GM23338 (cell line): ENCODE measurements around the gene PIK3C2G. TPM values are rescaled to one million over a fixed set of nuclear protein-coding genes. Genes with fewer than 3 reads are reported as not detected.

Experiments
- ATAC-seq: fragments of 200-7000 bp; cut with Tn5 transposase; 3 replicates; pipeline ENCODE4 v1.9.1; 2020
- DNase-seq: peaks from one replicate; pipeline ENCODE4 v3.0.0-alpha.2; 2015; ENCODE audit warnings: low spot score
- H2AFZ ChIP-seq: fragments of 200-600 bp; sonication (generic); 2 replicates; pipeline ENCODE4 v1.8.0; 2016; ENCODE audit warnings: antibody characterized with exemption, mild to moderate bottlenecking, moderate library complexity
- H3F3A ChIP-seq: fragments of 200-600 bp; sonication (generic); replicated peaks from 2 replicates; pipeline ENCODE4 v1.8.0; 2017; ENCODE audit warnings: antibody characterized with exemption, mixed run types, low read depth
- H3K27ac ChIP-seq: fragments of 200-600 bp; sonication (generic); 2 replicates; pipeline ENCODE4 v1.6.1; 2016; ENCODE audit warnings: low read depth
- H3K27me3 ChIP-seq: fragments of 200-600 bp; sonication (generic); 2 replicates; pipeline ENCODE4 v1.8.0; 2016; ENCODE audit warnings: mild to moderate bottlenecking, mixed run types, moderate library complexity; ENCODE audit not compliant: insufficient read depth
- H3K36me3 ChIP-seq: fragments of 200-600 bp; sonication (generic); 2 replicates; pipeline ENCODE4 v1.8.0; 2016; ENCODE audit warnings: mild to moderate bottlenecking; ENCODE audit not compliant: insufficient read depth
- H3K4me1 ChIP-seq: fragments of 200-600 bp; sonication (generic); 2 replicates; pipeline ENCODE4 v1.8.0; 2016; ENCODE audit warnings: mild to moderate bottlenecking, moderate library complexity; ENCODE audit not compliant: insufficient read depth
- H3K4me2 ChIP-seq: fragments of 200-600 bp; sonication (generic); 2 replicates; pipeline ENCODE4 v1.7.1; 2017; ENCODE audit warnings: mixed run types
- H3K4me3 ChIP-seq: fragments of 200-600 bp; sonication (generic); 2 replicates; pipeline ENCODE4 v1.6.1; 2016; ENCODE audit warnings: mixed run types
- H3K79me2 ChIP-seq: fragments of 200-600 bp; sonication (generic); replicated peaks from 2 replicates; pipeline ENCODE4 v1.8.0; 2017; ENCODE audit warnings: mild to moderate bottlenecking; ENCODE audit not compliant: insufficient read depth
- H3K9me2 ChIP-seq: fragments of 200-600 bp; sonication (generic); 2 replicates; pipeline ENCODE4 v1.8.0; 2017; ENCODE audit not compliant: insufficient read depth
- H4K20me1 ChIP-seq: fragments of 200-600 bp; sonication (generic); replicated peaks from 2 replicates; pipeline ENCODE4 v1.8.0; 2017; ENCODE audit warnings: mild to moderate bottlenecking; ENCODE audit not compliant: insufficient read depth
- H3K27ac Mint-ChIP-seq: 2 replicates; pipeline ENCODE4 v1.8.0; 2020; ENCODE audit warnings: inconsistent platforms, mild to moderate bottlenecking, moderate library complexity, mixed read lengths
- H3K27me3 Mint-ChIP-seq: 3 replicates; pipeline ENCODE4 v1.8.0; 2022; ENCODE audit warnings: low read depth, mild to moderate bottlenecking, moderate library complexity, mixed read lengths, inconsistent platforms; ENCODE audit not compliant: insufficient read depth, poor library complexity
- H3K36me3 Mint-ChIP-seq: 3 replicates; pipeline ENCODE4 v1.8.0; 2021; ENCODE audit warnings: low read depth, mild to moderate bottlenecking, inconsistent platforms, moderate library complexity, mixed read lengths
- H3K4me1 Mint-ChIP-seq: 3 replicates; pipeline ENCODE4 v1.8.0; 2020; ENCODE audit warnings: mild to moderate bottlenecking, inconsistent platforms, mixed read lengths
- H3K4me3 Mint-ChIP-seq: 3 replicates; pipeline ENCODE4 v1.8.0; 2021; ENCODE audit warnings: moderate library complexity, mild to moderate bottlenecking, inconsistent platforms, mixed read lengths
- H3K9me3 Mint-ChIP-seq: 3 replicates; pipeline ENCODE4 v1.8.0; 2020; ENCODE audit warnings: moderate library complexity, mild to moderate bottlenecking, inconsistent platforms, mixed read lengths
- CREB1 ChIP-seq: fragments of 250-450 bp; sonication (Bioruptor Pico); IDR thresholded peaks from 2 replicates; pipeline ENCODE4 v1.5.0; 2020; ENCODE audit warnings: low read depth, mild to moderate bottlenecking, moderate library complexity
- EZH2 ChIP-seq: fragments of 200-600 bp; sonication (generic); IDR thresholded peaks from one replicate; pipeline ENCODE4 v1.8.0; 2017; ENCODE audit warnings: antibody characterized with exemption, mild to moderate bottlenecking, low read depth; ENCODE audit not compliant: unreplicated experiment
- EZH2phosphoT487 ChIP-seq: fragments of 200-600 bp; sonication (generic); IDR thresholded peaks from one replicate; pipeline ENCODE4 v1.8.1; 2018; ENCODE audit warnings: antibody characterized with exemption; ENCODE audit not compliant: unreplicated experiment
- JUNB ChIP-seq: IDR thresholded peaks from one replicate; pipeline ENCODE4 v1.6.1; 2016; ENCODE audit warnings: antibody characterized with exemption; ENCODE audit not compliant: unreplicated experiment
- NANOG ChIP-seq: IDR thresholded peaks from 2 replicates; pipeline ENCODE4 v1.6.1; 2016; ENCODE audit warnings: antibody characterized with exemption, borderline replicate concordance
- POLR2AphosphoS5 ChIP-seq: IDR thresholded peaks from 2 replicates; pipeline ENCODE4 v1.6.1; 2016; ENCODE audit warnings: antibody characterized with exemption, low read depth
- REST ChIP-seq: IDR thresholded peaks from one replicate; pipeline ENCODE4 v1.6.1; 2018; ENCODE audit warnings: antibody characterized with exemption; ENCODE audit not compliant: unreplicated experiment
- STAT1 ChIP-seq: IDR thresholded peaks from one replicate; pipeline ENCODE4 v1.6.1; 2016; ENCODE audit warnings: antibody characterized with exemption; ENCODE audit not compliant: unreplicated experiment
- ZNF114 ChIP-seq: fragments of 250-450 bp; sonication (Bioruptor Pico); IDR thresholded peaks from 2 replicates; pipeline ENCODE4 v1.5.0; 2020; ENCODE audit warnings: mild to moderate bottlenecking, moderate library complexity
- ZNF462 ChIP-seq: fragments of 250-450 bp; sonication (Bioruptor Pico); IDR thresholded peaks from 2 replicates; pipeline ENCODE4 v1.5.0; 2020; ENCODE audit warnings: mild to moderate bottlenecking, moderate library complexity
- polyA plus RNA-seq: library from polyadenylated mRNA; unstranded; fragments of >200 nt; fragmentation: Nextera tagmentation; extraction: Ambion mirVana; gene quantifications from 2 replicates; pipeline ENCODE4 v1.2.1, GENCODE V29; 2016
- total RNA-seq: library from RNA; depleted of rRNA; stranded (reverse); fragments of >200 nt; shearing (Covaris generic); gene quantifications from 2 replicates; pipeline ENCODE4 v1.2.3, GENCODE V29; 2014
- TF ChIP-seq, protein P1 (sequence below), 2 experiments: fragments of 200-600 bp in 1 of 2; sonication (generic) in 1 of 2; conservative IDR thresholded peaks; 2 replicates each; pipeline versions ENCODE4 v1.5.1 to v1.6.1; 2016 to 2017; ENCODE audit warnings: antibody characterized with exemption in 2 of 2, low read depth in 2 of 2, mild to moderate bottlenecking in 2 of 2, moderate library complexity in 1 of 2

PIK3C2G gene
- total and polyA plus RNA-seq, 2 experiments from 2014 or later, result not detected

DNA sequence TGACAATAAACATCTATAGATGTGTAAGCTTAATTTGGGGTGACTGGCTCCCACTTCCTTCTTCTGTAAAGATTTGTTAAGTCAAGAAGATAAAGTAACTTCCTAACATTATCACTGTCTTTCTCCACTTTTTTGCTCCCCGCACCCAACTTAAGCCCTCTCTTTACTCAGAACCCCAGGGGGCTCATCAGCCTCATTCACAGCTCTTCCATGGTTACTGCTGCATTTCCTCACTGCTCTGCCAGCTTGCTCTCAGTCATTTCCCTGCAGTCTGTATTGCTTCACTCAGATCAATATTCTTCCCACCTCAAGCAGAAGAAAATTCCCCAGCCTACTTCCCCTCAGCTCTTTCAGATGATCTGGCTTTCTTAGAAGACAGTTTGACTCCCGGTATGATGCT lies 102.0 kb downstream of the PIK3C2G start:
- Histone ChIP-seq H3K79me2 (no peaks in the 10 kb centered on the region), H3K4me2 (no peak overlapping the region), H3K4me3 (no peak overlapping the region), H3K4me1 (no peaks in the 10 kb centered on the region), H2AFZ (peak overlapping the region; percentile 84; the same call in 1 of the 2 replicates), H3K9me2 (peaks cover 6% of the 10 kb centered on the region), H3K36me3 (peaks cover 3% of the 10 kb centered on the region), H3K27me3 (no peaks in the 10 kb centered on the region), H3K27ac (no peak overlapping the region), H3F3A (no peaks in the 10 kb centered on the region), H4K20me1 (no peaks in the 10 kb centered on the region)
- TF ChIP-seq STAT1 (no peak), JUNB (no peak), ZNF114 (CRISPR knock-in tag) (no peak), ZNF462 (CRISPR knock-in tag) (no peak), CREB1 (no peak)
- H3K9me3 Mint-ChIP-seq, result peaks cover 28% of the 10 kb centered on the region
- ATAC-seq (peak; percentile 64), DNase-seq (peak; percentile 19)
- peaks cover 4% of the 10 kb centered on the region for H3K27me3 Mint-ChIP-seq
- H3K36me3 Mint-ChIP-seq, result peaks cover 24% of the 10 kb centered on the region
- H3K4me3 Mint-ChIP-seq, result no peak overlapping the region
- H3K4me1 Mint-ChIP-seq, result peaks cover 10% of the 10 kb centered on the region
- H3K27ac Mint-ChIP-seq, result no peak overlapping the region

GRCh38 chr12:18368594-18368993 lies 107.3 kb downstream of the PIK3C2G start:
- H3K4me3 Mint-ChIP-seq, result no peak overlapping the region
- DNase-seq, result no peak
- Histone ChIP-seq H3K4me3 (no peak overlapping the region), H3K36me3 (no peaks in the 10 kb centered on the region), H3K4me2 (no peak overlapping the region), H2AFZ (no peak overlapping the region), H3K9me2 (no peaks in the 10 kb centered on the region; the same call in 1 of the 2 replicates), H3K4me1 (no peaks in the 10 kb centered on the region), H3K79me2 (no peaks in the 10 kb centered on the region), H3K27me3 (no peaks in the 10 kb centered on the region), H4K20me1 (no peaks in the 10 kb centered on the region), H3K27ac (no peak overlapping the region), H3F3A (no peaks in the 10 kb centered on the region)
- H3K4me1 Mint-ChIP-seq, result peaks cover 6% of the 10 kb centered on the region
- H3K9me3 Mint-ChIP-seq, result peaks cover 4% of the 10 kb centered on the region
- H3K27me3 Mint-ChIP-seq, result no peaks in the 10 kb centered on the region
- H3K36me3 Mint-ChIP-seq, result peaks cover under 1% of the 10 kb centered on the region; the same call in 2 of the 3 replicates
- no peak overlapping the region for H3K27ac Mint-ChIP-seq
- ATAC-seq, result no peak
- TF ChIP-seq EZH2phosphoT487 (no peak), POLR2AphosphoS5 (no peak), EZH2 (no peak), NANOG (no peak), JUNB (no peak), STAT1 (no peak), REST (no peak), ZNF114 (CRISPR knock-in tag) (no peak)
- TF ChIP-seq, protein P1, sequence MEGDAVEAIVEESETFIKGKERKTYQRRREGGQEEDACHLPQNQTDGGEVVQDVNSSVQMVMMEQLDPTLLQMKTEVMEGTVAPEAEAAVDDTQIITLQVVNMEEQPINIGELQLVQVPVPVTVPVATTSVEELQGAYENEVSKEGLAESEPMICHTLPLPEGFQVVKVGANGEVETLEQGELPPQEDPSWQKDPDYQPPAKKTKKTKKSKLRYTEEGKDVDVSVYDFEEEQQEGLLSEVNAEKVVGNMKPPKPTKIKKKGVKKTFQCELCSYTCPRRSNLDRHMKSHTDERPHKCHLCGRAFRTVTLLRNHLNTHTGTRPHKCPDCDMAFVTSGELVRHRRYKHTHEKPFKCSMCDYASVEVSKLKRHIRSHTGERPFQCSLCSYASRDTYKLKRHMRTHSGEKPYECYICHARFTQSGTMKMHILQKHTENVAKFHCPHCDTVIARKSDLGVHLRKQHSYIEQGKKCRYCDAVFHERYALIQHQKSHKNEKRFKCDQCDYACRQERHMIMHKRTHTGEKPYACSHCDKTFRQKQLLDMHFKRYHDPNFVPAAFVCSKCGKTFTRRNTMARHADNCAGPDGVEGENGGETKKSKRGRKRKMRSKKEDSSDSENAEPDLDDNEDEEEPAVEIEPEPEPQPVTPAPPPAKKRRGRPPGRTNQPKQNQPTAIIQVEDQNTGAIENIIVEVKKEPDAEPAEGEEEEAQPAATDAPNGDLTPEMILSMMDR (conservative IDR thresholded peaks at IDR 0.05; ENCODE audit: low read depth in 2 of 2), result no peak
